Measurements from ENCODE around the gene RRBP1. TPM values are rescaled to one million over a fixed set of nuclear protein-coding genes. Genes with fewer than 3 reads are reported as not detected.

RRBP1 gene
- total and polyA plus RNA-seq, 4 experiments from 2014 or later, result 0.63 to 33.7 (median 21.0) TPM

GRCh38 chr20:17657898-17658647, 24.0 kb downstream of the RRBP1 start:
- H3K4me1 ChIP-seq (ENCODE audit: insufficient read depth, low read length), result no peaks in the 10 kb centered on the region
- H3K27ac ChIP-seq (ENCODE audit: low read depth, low read length), result no peak overlapping the region
- no peak for DNase-seq
- H3K4me3 ChIP-seq (ENCODE audit: low read length in 2 of 2), result no peak overlapping the region
- Mint-ChIP-seq H3K9me3 (peaks cover 0 to 4% (median 0%) of the 10 kb centered on the region in 8 donors), H3K27me3 (no peaks in the 10 kb centered on the region), H3K4me3 (no peak overlapping the region), H3K36me3 (peaks cover 22 to 35% of the 10 kb centered on the region in 2 donors), H3K27ac (peak overlapping the region in 2 of 7 donors; percentile 23 to 44), H3K4me1 (peaks cover 2 to 19% (median 13%) of the 10 kb centered on the region in 4 donors)
- ChIA-PET POLR2A (ENCODE audit: partially characterized antibody) (no interaction called here), CTCF (ENCODE audit: partially characterized antibody) (interaction anchor here (1.1 to 1.2 kb wide), 2 partner anchors 9 to 24 kb away, joined by 3 to 4 read pairs; partner anchors contain the start of gene RRBP1)
- H3K9me3 ChIP-seq (ENCODE audit: control insufficient read depth in 1 of 2, low read length in 2 of 2), result no peaks in the 10 kb centered on the region
- intact Hi-C loops (cut with micrococcal nuclease), result loop anchor here (10.0 kb wide), 1 partner anchor 237 kb away; no protein-coding TSS in a partner anchor
- H3K27me3 ChIP-seq (ENCODE audit: insufficient read depth, low read length), result no peaks in the 10 kb centered on the region
- no peaks in the 10 kb centered on the region for H3K36me3 ChIP-seq (ENCODE audit: insufficient read depth, low read length)

DNA sequence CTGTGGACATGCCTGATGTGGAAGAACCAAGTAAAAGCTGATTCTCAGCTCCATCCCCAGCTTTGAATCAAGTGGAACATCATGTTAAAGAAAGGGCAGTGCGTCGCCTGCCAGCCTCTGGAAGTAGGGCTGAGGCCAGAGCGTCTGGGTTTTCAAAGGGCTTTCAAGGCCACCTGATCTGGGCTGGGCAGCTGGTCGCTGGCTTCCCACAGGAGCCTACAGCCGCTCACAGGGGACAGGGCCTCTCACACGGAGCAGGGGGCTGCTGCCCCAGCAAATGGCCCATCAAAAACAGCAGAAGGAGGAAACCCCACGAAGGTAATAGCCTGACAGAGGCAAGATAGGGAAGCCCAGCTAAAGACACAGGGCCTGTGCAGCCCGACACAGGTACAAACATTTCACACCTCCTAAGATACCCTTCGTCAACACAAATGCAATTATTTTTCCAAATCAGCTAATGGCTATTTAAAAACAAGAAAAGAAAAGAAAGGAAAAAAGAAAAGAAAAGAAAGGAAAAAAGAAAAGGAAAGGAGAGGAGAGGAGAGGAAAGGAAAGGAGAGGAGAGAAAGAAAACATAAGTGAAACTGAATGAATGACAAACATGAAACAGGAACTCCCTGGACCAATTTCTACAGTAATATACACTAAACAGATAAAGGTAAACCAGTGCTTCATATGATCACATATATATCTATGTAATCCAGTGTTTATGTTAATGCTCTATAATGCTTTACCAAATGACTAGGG, 24.8 kb downstream of the RRBP1 start:
- ChIA-PET POLR2A (ENCODE audit: partially characterized antibody) (no interaction called here), CTCF (ENCODE audit: partially characterized antibody) (interaction anchor here (1.2 kb wide), 1 partner anchor 25 kb away, joined by 4 read pairs; the partner anchor contains the start of gene RRBP1)
- Histone ChIP-seq H3K4me1 (ENCODE audit: insufficient read depth, low read length) (no peaks in the 10 kb centered on the region), H3K36me3 (ENCODE audit: insufficient read depth, low read length) (no peaks in the 10 kb centered on the region), H3K4me3 (ENCODE audit: low read length in 2 of 2) (no peak overlapping the region), H3K9me3 (ENCODE audit: control insufficient read depth in 1 of 2, low read length in 2 of 2) (no peaks in the 10 kb centered on the region), H3K27ac (ENCODE audit: low read depth, low read length) (no peak overlapping the region), H3K27me3 (ENCODE audit: insufficient read depth, low read length) (no peaks in the 10 kb centered on the region)
- H3K27me3 Mint-ChIP-seq, result no peaks in the 10 kb centered on the region
- no peak for DNase-seq
- intact Hi-C loops (cut with micrococcal nuclease), result loop anchor here (10.0 kb wide), 1 partner anchor 238 kb away; no protein-coding TSS in a partner anchor
- H3K4me3 Mint-ChIP-seq, result no peak overlapping the region
- H3K27ac Mint-ChIP-seq, result peak overlapping the region in 3 of 7 donors; percentile 16 to 81 (median 32)
- peaks cover 0 to 4% (median 0%) of the 10 kb centered on the region in 8 donors for H3K9me3 Mint-ChIP-seq
- peaks cover 22 to 35% of the 10 kb centered on the region in 2 donors for H3K36me3 Mint-ChIP-seq
- H3K4me1 Mint-ChIP-seq, result peaks cover 2 to 14% (median 11%) of the 10 kb centered on the region in 4 donors

- Histone ChIP-seq H3K27me3 (ENCODE audit: insufficient read depth, low read length) (no peaks in the 10 kb centered on the region), H3K27ac (ENCODE audit: low read depth, low read length) (no peak overlapping the region), H3K4me3 (ENCODE audit: low read length in 2 of 2) (no peak overlapping the region), H3K9me3 (ENCODE audit: control insufficient read depth in 1 of 2, low read length in 2 of 2) (no peaks in the 10 kb centered on the region), H3K4me1 (ENCODE audit: insufficient read depth, low read length) (no peaks in the 10 kb centered on the region), H3K36me3 (ENCODE audit: insufficient read depth, low read length) (no peaks in the 10 kb centered on the region)
- Mint-ChIP-seq H3K27ac (peak overlapping the region in 3 of 7 donors; percentile 30 to 52 (median 41)), H3K4me3 (no peak overlapping the region), H3K4me1 (peaks cover 0 to 7% (median 4%) of the 10 kb centered on the region in 4 donors), H3K27me3 (no peaks in the 10 kb centered on the region), H3K36me3 (peaks cover 22 to 35% of the 10 kb centered on the region in 2 donors), H3K9me3 (peaks cover 0 to 4% (median 0%) of the 10 kb centered on the region in 8 donors)
- no peak for DNase-seq
- ChIA-PET CTCF (ENCODE audit: partially characterized antibody) (interaction anchor here (0.8 to 1.6 kb wide), 4 partner anchors 10 to 341 kb away, joined by 3 to 5 read pairs (median 3); no protein-coding TSS in a partner anchor), POLR2A (ENCODE audit: partially characterized antibody) (no interaction called here)
- intact Hi-C loops (cut with micrococcal nuclease), result loop anchor here (10.0 kb wide), 1 partner anchor 239 kb away; no protein-coding TSS in a partner anchor
Observed at GRCh38 chr20:17655865-17656479, 26.1 kb downstream of the RRBP1 start.

DNA sequence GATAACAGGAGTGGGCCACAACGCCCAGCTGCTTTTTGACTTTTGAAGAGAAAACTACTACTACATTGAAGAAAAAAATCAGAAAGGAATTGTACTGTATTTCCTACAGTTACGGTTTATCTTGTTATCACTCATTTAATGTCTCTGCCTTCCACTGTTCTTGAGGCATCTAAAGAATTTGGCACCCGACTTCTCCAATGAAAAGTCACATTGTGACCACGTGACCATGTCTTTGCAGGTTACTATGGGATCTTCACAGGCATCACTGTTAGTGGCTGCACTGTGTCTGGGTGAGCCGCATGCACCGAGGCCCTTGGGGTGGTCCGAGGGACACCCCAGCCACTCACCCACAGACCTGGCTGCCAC, 26.8 kb downstream of the RRBP1 start:
- H3K9me3 Mint-ChIP-seq, result peaks cover 0 to 4% (median 0%) of the 10 kb centered on the region in 8 donors
- no peak for DNase-seq
- H3K4me3 Mint-ChIP-seq, result no peak overlapping the region
- CTCF ChIA-PET (ENCODE audit: partially characterized antibody), result interaction anchor here (0.9 to 1.6 kb wide), 4 partner anchors 10 to 342 kb away, joined by 3 to 5 read pairs (median 3); no protein-coding TSS in a partner anchor
- peaks cover 19 to 31% of the 10 kb centered on the region in 2 donors for H3K36me3 Mint-ChIP-seq
- H3K4me1 Mint-ChIP-seq, result peaks cover 0 to 7% (median 2%) of the 10 kb centered on the region in 4 donors
- no peaks in the 10 kb centered on the region for H3K27me3 ChIP-seq (ENCODE audit: insufficient read depth, low read length)
- POLR2A ChIA-PET (ENCODE audit: partially characterized antibody), result no interaction called here
- intact Hi-C loops (cut with micrococcal nuclease), result loop anchor here (10.0 kb wide), 1 partner anchor 240 kb away; no protein-coding TSS in a partner anchor
- H3K27me3 Mint-ChIP-seq, result no peaks in the 10 kb centered on the region
- H3K9me3 ChIP-seq (ENCODE audit: control insufficient read depth in 1 of 2, low read length in 2 of 2), result no peaks in the 10 kb centered on the region
- H3K36me3 ChIP-seq (ENCODE audit: insufficient read depth, low read length), result no peaks in the 10 kb centered on the region
- H3K4me1 ChIP-seq (ENCODE audit: insufficient read depth, low read length), result no peaks in the 10 kb centered on the region
- H3K27ac ChIP-seq (ENCODE audit: low read depth, low read length), result no peak overlapping the region
- no peak overlapping the region for H3K4me3 ChIP-seq (ENCODE audit: low read length in 2 of 2)
- H3K27ac Mint-ChIP-seq, result peak overlapping the region in 2 of 7 donors; percentile 13 to 42

- no peaks in the 10 kb centered on the region for H3K36me3 ChIP-seq (ENCODE audit: insufficient read depth, low read length)
- no peaks in the 10 kb centered on the region for H3K27me3 ChIP-seq (ENCODE audit: insufficient read depth, low read length)
- no peaks in the 10 kb centered on the region for H3K27me3 Mint-ChIP-seq
- H3K9me3 Mint-ChIP-seq, result peaks cover 0 to 2% (median 0%) of the 10 kb centered on the region in 8 donors
- peaks cover 0 to 5% (median 2%) of the 10 kb centered on the region in 4 donors for H3K4me1 Mint-ChIP-seq
- intact Hi-C loops (cut with micrococcal nuclease), result loop anchor here (10.0 kb wide), 1 partner anchor 240 kb away; no protein-coding TSS in a partner anchor
- ChIA-PET POLR2A (ENCODE audit: partially characterized antibody) (no interaction called here), CTCF (ENCODE audit: partially characterized antibody) (interaction anchor here (0.9 to 1.6 kb wide), 5 partner anchors 9 to 284 kb away, joined by 3 to 5 read pairs (median 3); no protein-coding TSS in a partner anchor)
- H3K4me1 ChIP-seq (ENCODE audit: insufficient read depth, low read length), result no peaks in the 10 kb centered on the region
- H3K36me3 Mint-ChIP-seq, result peaks cover 14 to 27% of the 10 kb centered on the region in 2 donors
- H3K9me3 ChIP-seq (ENCODE audit: control insufficient read depth in 1 of 2, low read length in 2 of 2), result no peaks in the 10 kb centered on the region
- peak overlapping the region in 1 of 7 donors; percentile 41 for H3K27ac Mint-ChIP-seq
- no peak overlapping the region for H3K27ac ChIP-seq (ENCODE audit: low read depth, low read length)
- no peak overlapping the region for H3K4me3 ChIP-seq (ENCODE audit: low read length in 2 of 2)
- no peak overlapping the region for H3K4me3 Mint-ChIP-seq
- DNase-seq, result no peak
Observed at GRCh38 chr20:17654649-17655285, 27.3 kb downstream of the RRBP1 start.

DNA sequence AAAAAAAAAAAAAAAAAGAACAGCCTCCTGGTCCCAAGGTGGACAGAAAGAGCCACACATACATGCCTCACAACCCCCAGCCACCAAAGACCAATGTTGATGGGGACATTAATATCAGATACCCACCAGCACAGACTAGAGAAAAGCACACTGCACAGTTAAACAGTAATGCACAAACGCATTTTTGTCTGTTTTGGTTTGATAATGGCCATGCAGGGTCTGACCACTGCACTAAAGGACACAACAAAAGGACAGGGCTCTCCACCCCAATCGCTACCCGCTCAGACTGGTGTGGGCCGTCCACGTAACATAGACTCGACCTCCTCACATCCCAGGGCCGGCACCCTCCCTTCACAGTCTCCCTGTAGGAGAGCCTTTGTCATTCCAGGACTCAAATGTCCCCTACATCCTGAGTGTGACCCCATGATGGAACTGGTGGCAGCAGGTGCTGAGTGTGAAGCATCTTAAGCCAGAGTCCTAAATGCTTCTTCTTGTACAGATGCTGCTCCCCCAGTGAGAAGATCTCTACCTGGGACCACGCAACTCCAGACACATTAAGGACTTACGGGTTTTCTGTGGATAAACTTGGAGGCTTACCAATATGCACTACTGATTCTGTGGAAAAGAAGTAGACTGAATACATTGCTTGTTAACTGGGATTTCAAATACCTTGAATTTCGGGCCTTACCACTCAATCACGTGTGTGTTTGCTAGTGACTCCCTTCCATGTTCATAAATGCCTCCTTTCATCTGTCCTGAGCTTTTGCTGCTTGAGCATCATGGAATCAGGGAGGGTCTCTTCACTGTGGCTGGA, 28.0 kb downstream of the RRBP1 start:
- no peaks in the 10 kb centered on the region for H3K4me1 ChIP-seq (ENCODE audit: insufficient read depth, low read length)
- no peak overlapping the region for H3K4me3 ChIP-seq (ENCODE audit: low read length in 2 of 2)
- no peaks in the 10 kb centered on the region for H3K27me3 ChIP-seq (ENCODE audit: insufficient read depth, low read length)
- Mint-ChIP-seq H3K4me1 (peaks cover 0 to 8% (median 6%) of the 10 kb centered on the region in 4 donors), H3K36me3 (peaks cover 13 to 23% of the 10 kb centered on the region in 2 donors), H3K4me3 (no peak overlapping the region), H3K27ac (peak overlapping the region in 1 of 7 donors; percentile 41), H3K27me3 (no peaks in the 10 kb centered on the region), H3K9me3 (peaks cover 0 to 2% (median 0%) of the 10 kb centered on the region in 8 donors)
- H3K9me3 ChIP-seq (ENCODE audit: control insufficient read depth in 1 of 2, low read length in 2 of 2), result no peaks in the 10 kb centered on the region
- CTCF ChIA-PET (ENCODE audit: partially characterized antibody), result interaction anchor here (0.7 to 1.6 kb wide), 7 partner anchors 9 to 285 kb away, joined by 3 to 5 read pairs (median 3); no protein-coding TSS in a partner anchor
- no peak for DNase-seq
- H3K36me3 ChIP-seq (ENCODE audit: insufficient read depth, low read length), result no peaks in the 10 kb centered on the region
- intact Hi-C loops (cut with micrococcal nuclease), result loop anchor here (10.0 kb wide), 1 partner anchor 241 kb away; no protein-coding TSS in a partner anchor
- no peak overlapping the region for H3K27ac ChIP-seq (ENCODE audit: low read depth, low read length)
- POLR2A ChIA-PET (ENCODE audit: partially characterized antibody), result no interaction called here

All from CD4-positive, alpha-beta memory T cell (primary cell).